ENCODE measurements around the gene UGT1A9. TPM values are rescaled to one million over a fixed set of nuclear protein-coding genes. Genes with fewer than 3 reads are reported as not detected.
A peak's percentile ranks its signal among the peaks of the same experiment; 100 is the strongest.

UGT1A9 gene
- total and polyA plus RNA-seq, 4 donors: 0.16 TPM; not detected in 3

- no CpG with 5 or more reads among the region's 4 CpGs for WGBS (ENCODE audit: insufficient coverage)
- no peaks in the 10 kb centered on the region for H3K9me3 ChIP-seq (ENCODE audit: control insufficient read depth, insufficient read depth, low read length)
- H3K4me3 ChIP-seq (ENCODE audit: low read depth, low read length): no peak overlapping the region
- H3K4me1 ChIP-seq (ENCODE audit: control insufficient read depth, insufficient read depth, low read length): no peaks in the 10 kb centered on the region
- H3K27ac ChIP-seq (ENCODE audit: low read depth, low read length): no peak overlapping the region
- no peaks in the 10 kb centered on the region for H3K27me3 ChIP-seq (ENCODE audit: control insufficient read depth, insufficient read depth, low read length)
- no peak for DNase-seq (ENCODE audit: low read depth in 4 of 6, low spot score in 6 of 6)
- no peaks in the 10 kb centered on the region for H3K36me3 ChIP-seq (ENCODE audit: control insufficient read depth, insufficient read depth, low read length)
Measured at GRCh38 chr2:233674995-233675394, 3.3 kb downstream of the UGT1A9 start.

- DNase-seq (ENCODE audit: low read depth in 4 of 6, low spot score in 6 of 6): no peak
- Histone ChIP-seq H3K27me3 (ENCODE audit: control insufficient read depth, insufficient read depth, low read length) (no peaks in the 10 kb centered on the region), H3K4me1 (ENCODE audit: control insufficient read depth, insufficient read depth, low read length) (no peaks in the 10 kb centered on the region), H3K4me3 (ENCODE audit: low read depth, low read length) (no peak overlapping the region), H3K36me3 (ENCODE audit: control insufficient read depth, insufficient read depth, low read length) (no peaks in the 10 kb centered on the region), H3K27ac (ENCODE audit: low read depth, low read length) (no peak overlapping the region), H3K9me3 (ENCODE audit: control insufficient read depth, insufficient read depth, low read length) (no peaks in the 10 kb centered on the region)
- WGBS (ENCODE audit: insufficient coverage): 92% methylated on average over 2 of the region's 2 CpGs
Measured at GRCh38 chr2:233676046-233676445, 4.3 kb downstream of the UGT1A9 start.

- Histone ChIP-seq H3K27ac (ENCODE audit: low read depth, low read length) (no peak overlapping the region), H3K27me3 (ENCODE audit: control insufficient read depth, insufficient read depth, low read length) (no peaks in the 10 kb centered on the region), H3K36me3 (ENCODE audit: control insufficient read depth, insufficient read depth, low read length) (no peaks in the 10 kb centered on the region), H3K4me3 (ENCODE audit: low read depth, low read length) (no peak overlapping the region), H3K9me3 (ENCODE audit: control insufficient read depth, insufficient read depth, low read length) (no peaks in the 10 kb centered on the region), H3K4me1 (ENCODE audit: control insufficient read depth, insufficient read depth, low read length) (no peaks in the 10 kb centered on the region)
- WGBS (ENCODE audit: insufficient coverage): 19% methylated on average over 3 of the region's 4 CpGs
- DNase-seq (ENCODE audit: low read depth in 4 of 6, low spot score in 6 of 6): peak in 1 of 6 donors; percentile 13
Measured at GRCh38 chr2:233679196-233679595, 7.5 kb downstream of the UGT1A9 start.

GRCh38 chr2:233680361-233681045, 8.8 kb downstream of the UGT1A9 start:
- H3K4me1 ChIP-seq (ENCODE audit: control insufficient read depth, insufficient read depth, low read length): no peaks in the 10 kb centered on the region
- no peaks in the 10 kb centered on the region for H3K27me3 ChIP-seq (ENCODE audit: control insufficient read depth, insufficient read depth, low read length)
- H3K36me3 ChIP-seq (ENCODE audit: control insufficient read depth, insufficient read depth, low read length): no peaks in the 10 kb centered on the region
- H3K4me3 ChIP-seq (ENCODE audit: low read depth, low read length): no peak overlapping the region
- H3K9me3 ChIP-seq (ENCODE audit: control insufficient read depth, insufficient read depth, low read length): no peaks in the 10 kb centered on the region
- H3K27ac ChIP-seq (ENCODE audit: low read depth, low read length): no peak overlapping the region
- 89% methylated on average over 3 of the region's 4 CpGs for WGBS (ENCODE audit: insufficient coverage)
- DNase-seq (ENCODE audit: low read depth in 4 of 6, low spot score in 6 of 6): no peak

- 100% methylated on average over 1 of the region's 5 CpGs for WGBS (ENCODE audit: insufficient coverage)
- H3K9me3 ChIP-seq (ENCODE audit: control insufficient read depth, insufficient read depth, low read length): no peaks in the 10 kb centered on the region
- H3K27me3 ChIP-seq (ENCODE audit: control insufficient read depth, insufficient read depth, low read length): no peaks in the 10 kb centered on the region
Measured at GRCh38 chr2:233681521-233682099, 9.9 kb downstream of the UGT1A9 start, which contains the start of gene UGT1A7. UGT1A7 (plus strand) TSS chr2:233681901; CDS start chr2:233681938, 37 bp downstream.

GRCh38 chr2:233684640-233685039, 12.9 kb downstream of the UGT1A9 start:
- Histone ChIP-seq H3K4me1 (ENCODE audit: control insufficient read depth, insufficient read depth, low read length) (no peaks in the 10 kb centered on the region), H3K27me3 (ENCODE audit: control insufficient read depth, insufficient read depth, low read length) (no peaks in the 10 kb centered on the region), H3K27ac (ENCODE audit: low read depth, low read length) (no peak overlapping the region), H3K36me3 (ENCODE audit: control insufficient read depth, insufficient read depth, low read length) (no peaks in the 10 kb centered on the region), H3K4me3 (ENCODE audit: low read depth, low read length) (no peak overlapping the region), H3K9me3 (ENCODE audit: control insufficient read depth, insufficient read depth, low read length) (no peaks in the 10 kb centered on the region)
- no peak for DNase-seq (ENCODE audit: low read depth in 4 of 6, low spot score in 6 of 6)
- no CpG with 5 or more reads among the region's 1 CpG for WGBS (ENCODE audit: insufficient coverage)

More at GRCh38 chr2:233681521-233682099, 9.9 kb downstream of the UGT1A9 start, which contains the start of gene UGT1A7:
- Histone ChIP-seq H3K4me3 (ENCODE audit: low read depth, low read length) (no peak within 1 kb of the TSS), H3K4me1 (ENCODE audit: control insufficient read depth, insufficient read depth, low read length) (no peaks in the 10 kb centered on the region), H3K27ac (ENCODE audit: low read depth, low read length) (no peak within 1 kb of the TSS), H3K36me3 (ENCODE audit: control insufficient read depth, insufficient read depth, low read length) (no peaks in the 10 kb centered on the region)
- no peak for DNase-seq (ENCODE audit: low read depth in 4 of 6, low spot score in 6 of 6)

- no peak overlapping the region for H3K27ac ChIP-seq (ENCODE audit: low read depth, low read length)
- no peak for DNase-seq (ENCODE audit: low read depth in 4 of 6, low spot score in 6 of 6)
- no peaks in the 10 kb centered on the region for H3K4me1 ChIP-seq (ENCODE audit: control insufficient read depth, insufficient read depth, low read length)
- no peak overlapping the region for H3K4me3 ChIP-seq (ENCODE audit: low read depth, low read length)
- no peaks in the 10 kb centered on the region for H3K9me3 ChIP-seq (ENCODE audit: control insufficient read depth, insufficient read depth, low read length)
- H3K36me3 ChIP-seq (ENCODE audit: control insufficient read depth, insufficient read depth, low read length): no peaks in the 10 kb centered on the region
- no peaks in the 10 kb centered on the region for H3K27me3 ChIP-seq (ENCODE audit: control insufficient read depth, insufficient read depth, low read length)
- 67% methylated on average over 3 of the region's 5 CpGs for WGBS (ENCODE audit: insufficient coverage)
Measured at GRCh38 chr2:233686928-233687327, 15.2 kb downstream of the UGT1A9 start.

GRCh38 chr2:233688341-233688740, 16.6 kb downstream of the UGT1A9 start:
- Histone ChIP-seq H3K27me3 (ENCODE audit: control insufficient read depth, insufficient read depth, low read length) (no peaks in the 10 kb centered on the region), H3K4me1 (ENCODE audit: control insufficient read depth, insufficient read depth, low read length) (no peaks in the 10 kb centered on the region), H3K27ac (ENCODE audit: low read depth, low read length) (no peak overlapping the region), H3K4me3 (ENCODE audit: low read depth, low read length) (no peak overlapping the region), H3K36me3 (ENCODE audit: control insufficient read depth, insufficient read depth, low read length) (no peaks in the 10 kb centered on the region), H3K9me3 (ENCODE audit: control insufficient read depth, insufficient read depth, low read length) (no peaks in the 10 kb centered on the region)
- 100% methylated on average over 2 of the region's 5 CpGs for WGBS (ENCODE audit: insufficient coverage)
- DNase-seq (ENCODE audit: low read depth in 4 of 6, low spot score in 6 of 6): no peak

- Histone ChIP-seq H3K27me3 (ENCODE audit: control insufficient read depth, insufficient read depth, low read length) (no peaks in the 10 kb centered on the region), H3K36me3 (ENCODE audit: control insufficient read depth, insufficient read depth, low read length) (no peaks in the 10 kb centered on the region), H3K4me1 (ENCODE audit: control insufficient read depth, insufficient read depth, low read length) (no peaks in the 10 kb centered on the region), H3K9me3 (ENCODE audit: control insufficient read depth, insufficient read depth, low read length) (no peaks in the 10 kb centered on the region), H3K4me3 (ENCODE audit: low read depth, low read length) (no peak overlapping the region), H3K27ac (ENCODE audit: low read depth, low read length) (no peak overlapping the region)
- DNase-seq (ENCODE audit: low read depth in 4 of 6, low spot score in 6 of 6): no peak
Measured at GRCh38 chr2:233689031-233689430, 17.3 kb downstream of the UGT1A9 start.

GRCh38 chr2:233689501-233689900, 17.8 kb downstream of the UGT1A9 start:
- no peak overlapping the region for H3K27ac ChIP-seq (ENCODE audit: low read depth, low read length)
- 52% methylated on average over 2 of the region's 3 CpGs for WGBS (ENCODE audit: insufficient coverage)
- no peaks in the 10 kb centered on the region for H3K36me3 ChIP-seq (ENCODE audit: control insufficient read depth, insufficient read depth, low read length)
- DNase-seq (ENCODE audit: low read depth in 4 of 6, low spot score in 6 of 6): no peak
- no peaks in the 10 kb centered on the region for H3K4me1 ChIP-seq (ENCODE audit: control insufficient read depth, insufficient read depth, low read length)
- no peaks in the 10 kb centered on the region for H3K27me3 ChIP-seq (ENCODE audit: control insufficient read depth, insufficient read depth, low read length)
- no peaks in the 10 kb centered on the region for H3K9me3 ChIP-seq (ENCODE audit: control insufficient read depth, insufficient read depth, low read length)
- no peak overlapping the region for H3K4me3 ChIP-seq (ENCODE audit: low read depth, low read length)
